HepG2 (cell line): Measurements from ENCODE around the gene CCDC142. TPM values are rescaled to one million over a fixed set of nuclear protein-coding genes. Genes with fewer than 3 reads are reported as not detected.

ENCODE experiments used
- ARHGAP35 ChIP-seq: sonication (generic); formaldehyde crosslinking; IDR thresholded peaks from 2 replicates; pipeline ENCODE4 v1.9.0; 2022; ENCODE audit warnings: mild to moderate bottlenecking, inconsistent platforms, moderate library complexity, missing genetic modification reagents, borderline replicate concordance
- HDAC1 ChIP-seq: sonication (generic); formaldehyde crosslinking; IDR thresholded peaks from 2 replicates; pipeline ENCODE4 v1.5.1; 2020; ENCODE audit warnings: mild to moderate bottlenecking, missing genetic modification reagents
- HNRNPL ChIP-seq: fragments of 200-400 bp; formaldehyde crosslinking; IDR thresholded peaks from 2 replicates; pipeline ENCODE4 v1.6.1; 2017; ENCODE audit warnings: mild to moderate bottlenecking, low read depth, low read length
- HNRNPUL1 ChIP-seq: fragments of 200-400 bp; formaldehyde crosslinking; IDR thresholded peaks from 2 replicates; pipeline ENCODE4 v1.6.1; 2017; ENCODE audit warnings: low read depth, mild to moderate bottlenecking, low read length, moderate library complexity
- KLF6 ChIP-seq: IDR thresholded peaks from 2 replicates; pipeline ENCODE4 v1.8.0; 2016; ENCODE audit warnings: missing biosample characterization, missing genetic modification reagents
- SETDB1 ChIP-seq: sonication (generic); formaldehyde crosslinking; IDR thresholded peaks from 2 replicates; pipeline ENCODE4 v1.5.1; 2020; ENCODE audit warnings: missing genetic modification reagents, mild to moderate bottlenecking, borderline replicate concordance
- SRF ChIP-seq: IDR thresholded peaks from 2 replicates; pipeline ENCODE4 v1.6.1; 2011; ENCODE audit warnings: mild to moderate bottlenecking, low read depth, low read length, moderate library complexity
- TARDBP ChIP-seq: sonication (generic); formaldehyde crosslinking; IDR thresholded peaks from 2 replicates; pipeline ENCODE4 v1.8.0; 2022; ENCODE audit warnings: mild to moderate bottlenecking, missing genetic modification reagents
- TBX2 ChIP-seq: sonication (generic); formaldehyde crosslinking; IDR thresholded peaks from 2 replicates; pipeline ENCODE4 v1.5.0; 2020; ENCODE audit warnings: missing genetic modification reagents, mild to moderate bottlenecking, borderline replicate concordance
- THAP9 ChIP-seq: sonication (generic); formaldehyde crosslinking; IDR thresholded peaks from 2 replicates; pipeline ENCODE4; 2020; ENCODE audit warnings: missing genetic modification reagents, mild to moderate bottlenecking, borderline replicate concordance
- TIGD3 ChIP-seq: sonication (generic); formaldehyde crosslinking; IDR thresholded peaks from 2 replicates; pipeline ENCODE4 v1.5.1; 2020; ENCODE audit warnings: mild to moderate bottlenecking, missing genetic modification reagents, borderline replicate concordance
- ZNF543 ChIP-seq: sonication (generic); formaldehyde crosslinking; IDR thresholded peaks from 2 replicates; pipeline ENCODE4 v1.4.0; 2020; ENCODE audit warnings: mild to moderate bottlenecking, missing genetic modification reagents
- ZNF768 ChIP-seq: sonication (generic); formaldehyde crosslinking; IDR thresholded peaks from 2 replicates; pipeline ENCODE4 v1.4.0; 2020; ENCODE audit warnings: missing genetic modification reagents
- ZNF780A ChIP-seq: sonication (generic); formaldehyde crosslinking; IDR thresholded peaks from 2 replicates; pipeline ENCODE4 v1.8.0; 2022; ENCODE audit warnings: mild to moderate bottlenecking, missing genetic modification reagents, moderate library complexity
- ZSCAN21 ChIP-seq: sonication (generic); formaldehyde crosslinking; IDR thresholded peaks from 2 replicates; pipeline ENCODE4 v1.8.0; 2022; ENCODE audit warnings: mild to moderate bottlenecking, missing genetic modification reagents, moderate library complexity, borderline replicate concordance
- polyA plus RNA-seq, 8 experiments: library from polyadenylated mRNA; depleted of rRNA in 3 of 8; stranded (reverse) in 7 of 8; unstranded in 1 of 8; fragments of >200 nt; fragmentation: Illumina TruSeq in 4 of 8; extraction: Trizol in 4 of 8; gene quantifications; 2 replicates each; pipeline versions ENCODE4 v1.2.1 to v1.2.3, GENCODE V29; 2011 to 2016; ENCODE audit warnings: low read depth in 4 of 8, missing spikeins in 1 of 8, mixed read lengths in 1 of 8; ENCODE audit not compliant: insufficient read depth in 1 of 8
- total RNA-seq, 5 experiments: library from RNA; depleted of rRNA; stranded (reverse); fragments of >200 nt; fragmentation: Illumina TruSeq; extraction: Trizol; gene quantifications; 2 replicates each; pipeline ENCODE4 v1.2.3, GENCODE V29; 2016; ENCODE audit warnings: low read depth in 1 of 5
- TF ChIP-seq, protein P1 (sequence below): sonication (generic); formaldehyde crosslinking; IDR thresholded peaks from 2 replicates; pipeline ENCODE4 v1.4.0; 2020; ENCODE audit warnings: missing genetic modification reagents, borderline replicate concordance
- TF ChIP-seq, protein P2 (sequence below): sonication (generic); formaldehyde crosslinking; IDR thresholded peaks from 2 replicates; pipeline ENCODE4 v1.4.0; 2020; ENCODE audit warnings: mild to moderate bottlenecking, missing genetic modification reagents

Gene CCDC142
- total and polyA plus RNA-seq, 2 of the 13 experiments (the other 11 are each of a cell fraction or from before 2014, with no cell fraction given), result 14.7 to 30.4 TPM

DNA sequence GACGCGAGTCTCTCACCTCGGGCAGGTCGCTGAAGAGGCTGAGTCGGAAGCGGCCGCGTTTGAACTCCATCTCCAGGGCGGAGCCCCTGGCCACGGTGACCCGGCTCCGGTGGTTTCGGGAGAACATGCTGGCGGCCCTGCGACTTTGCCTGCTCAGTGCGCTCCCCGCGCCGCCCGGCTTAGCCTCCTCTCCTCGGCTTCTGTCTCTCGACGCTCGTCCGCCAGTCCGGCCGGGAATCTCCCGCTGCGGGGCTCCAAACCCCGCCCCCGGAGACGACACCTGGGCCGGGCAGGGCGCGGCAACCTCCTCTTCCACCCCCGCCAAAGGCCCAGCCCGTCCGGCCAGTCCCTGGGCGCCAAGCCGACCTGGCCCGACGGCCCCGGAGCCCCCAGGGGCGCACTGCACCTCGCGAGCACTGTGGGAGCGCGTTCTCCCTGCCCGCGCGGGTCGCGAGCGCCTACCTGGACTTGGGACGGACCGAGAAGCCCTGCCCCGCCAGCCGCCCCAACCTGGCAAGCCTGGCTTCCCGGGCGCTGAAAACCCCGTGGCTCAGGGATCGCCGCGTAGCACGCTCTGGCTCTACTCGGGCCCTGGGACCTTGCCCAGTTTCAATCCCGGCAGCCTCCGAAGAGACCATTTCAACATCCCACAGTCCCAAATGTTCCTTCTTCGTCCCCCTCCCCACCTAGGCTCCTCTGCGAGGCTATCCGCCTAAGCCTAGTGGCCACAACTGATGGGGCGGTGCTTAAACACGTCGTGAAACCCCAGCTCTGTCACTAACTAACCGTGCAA, 40.9 kb downstream of the CCDC142 start, which contains the start of gene RTKN (continued):
- TF ChIP-seq TIGD3 (peak; percentile 74; the same call in 1 of the 2 replicates), TBX2 (CRISPR knock-in tag) (peak; percentile 93), THAP9 (CRISPR knock-in tag) (no peak; the same call in 1 of the 2 replicates), ZNF543 (CRISPR knock-in tag) (peak; percentile 91), HDAC1 (CRISPR knock-in tag) (peak; percentile 95), SETDB1 (CRISPR knock-in tag) (no peak), HNRNPUL1 (0 out of 2 replicates have a peak, but pooled peaks have one; percentile 70), TARDBP (CRISPR knock-in tag) (peak; percentile 79), ZNF780A (no peak), ZNF768 (CRISPR knock-in tag) (peak; percentile 49; the same call in 1 of the 2 replicates), ARHGAP35 (CRISPR knock-in tag) (no peak; the same call in 1 of the 2 replicates), KLF6 (CRISPR knock-in tag) (peak; percentile 82; the same call in 1 of the 2 replicates), HNRNPL (no peak), ZSCAN21 (CRISPR knock-in tag) (peak; percentile 88), SRF (0 out of 2 replicates have a peak, but pooled peaks have one; percentile 36)
- TF ChIP-seq, protein P1, sequence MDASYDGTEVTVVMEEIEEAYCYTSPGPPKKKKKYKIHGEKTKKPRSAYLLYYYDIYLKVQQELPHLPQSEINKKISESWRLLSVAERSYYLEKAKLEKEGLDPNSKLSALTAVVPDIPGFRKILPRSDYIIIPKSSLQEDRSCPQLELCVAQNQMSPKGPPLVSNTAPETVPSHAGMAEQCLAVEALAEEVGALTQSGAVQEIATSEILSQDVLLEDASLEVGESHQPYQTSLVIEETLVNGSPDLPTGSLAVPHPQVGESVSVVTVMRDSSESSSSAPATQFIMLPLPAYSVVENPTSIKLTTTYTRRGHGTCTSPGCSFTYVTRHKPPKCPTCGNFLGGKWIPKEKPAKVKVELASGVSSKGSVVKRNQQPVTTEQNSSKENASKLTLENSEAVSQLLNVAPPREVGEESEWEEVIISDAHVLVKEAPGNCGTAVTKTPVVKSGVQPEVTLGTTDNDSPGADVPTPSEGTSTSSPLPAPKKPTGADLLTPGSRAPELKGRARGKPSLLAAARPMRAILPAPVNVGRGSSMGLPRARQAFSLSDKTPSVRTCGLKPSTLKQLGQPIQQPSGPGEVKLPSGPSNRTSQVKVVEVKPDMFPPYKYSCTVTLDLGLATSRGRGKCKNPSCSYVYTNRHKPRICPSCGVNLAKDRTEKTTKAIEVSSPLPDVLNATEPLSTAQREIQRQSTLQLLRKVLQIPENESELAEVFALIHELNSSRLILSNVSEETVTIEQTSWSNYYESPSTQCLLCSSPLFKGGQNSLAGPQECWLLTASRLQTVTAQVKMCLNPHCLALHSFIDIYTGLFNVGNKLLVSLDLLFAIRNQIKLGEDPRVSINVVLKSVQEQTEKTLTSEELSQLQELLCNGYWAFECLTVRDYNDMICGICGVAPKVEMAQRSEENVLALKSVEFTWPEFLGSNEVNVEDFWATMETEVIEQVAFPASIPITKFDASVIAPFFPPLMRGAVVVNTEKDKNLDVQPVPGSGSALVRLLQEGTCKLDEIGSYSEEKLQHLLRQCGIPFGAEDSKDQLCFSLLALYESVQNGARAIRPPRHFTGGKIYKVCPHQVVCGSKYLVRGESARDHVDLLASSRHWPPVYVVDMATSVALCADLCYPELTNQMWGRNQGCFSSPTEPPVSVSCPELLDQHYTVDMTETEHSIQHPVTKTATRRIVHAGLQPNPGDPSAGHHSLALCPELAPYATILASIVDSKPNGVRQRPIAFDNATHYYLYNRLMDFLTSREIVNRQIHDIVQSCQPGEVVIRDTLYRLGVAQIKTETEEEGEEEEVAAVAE (CRISPR knock-in tag), result peak; percentile 14; the same call in 1 of the 2 replicates
- TF ChIP-seq, protein P2, sequence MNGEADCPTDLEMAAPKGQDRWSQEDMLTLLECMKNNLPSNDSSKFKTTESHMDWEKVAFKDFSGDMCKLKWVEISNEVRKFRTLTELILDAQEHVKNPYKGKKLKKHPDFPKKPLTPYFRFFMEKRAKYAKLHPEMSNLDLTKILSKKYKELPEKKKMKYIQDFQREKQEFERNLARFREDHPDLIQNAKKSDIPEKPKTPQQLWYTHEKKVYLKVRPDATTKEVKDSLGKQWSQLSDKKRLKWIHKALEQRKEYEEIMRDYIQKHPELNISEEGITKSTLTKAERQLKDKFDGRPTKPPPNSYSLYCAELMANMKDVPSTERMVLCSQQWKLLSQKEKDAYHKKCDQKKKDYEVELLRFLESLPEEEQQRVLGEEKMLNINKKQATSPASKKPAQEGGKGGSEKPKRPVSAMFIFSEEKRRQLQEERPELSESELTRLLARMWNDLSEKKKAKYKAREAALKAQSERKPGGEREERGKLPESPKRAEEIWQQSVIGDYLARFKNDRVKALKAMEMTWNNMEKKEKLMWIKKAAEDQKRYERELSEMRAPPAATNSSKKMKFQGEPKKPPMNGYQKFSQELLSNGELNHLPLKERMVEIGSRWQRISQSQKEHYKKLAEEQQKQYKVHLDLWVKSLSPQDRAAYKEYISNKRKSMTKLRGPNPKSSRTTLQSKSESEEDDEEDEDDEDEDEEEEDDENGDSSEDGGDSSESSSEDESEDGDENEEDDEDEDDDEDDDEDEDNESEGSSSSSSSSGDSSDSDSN (CRISPR knock-in tag), result peak; percentile 97
